HG02588 (cell line): ENCODE measurements around the gene C4orf54.

Experiments used
- ATAC-seq: cut with Tn5 transposase; IDR thresholded peaks from one replicate; pipeline ENCODE4 v1.9.1; 2021; ENCODE audit warnings: mild to moderate bottlenecking, moderate library complexity; ENCODE audit not compliant: unreplicated experiment

The C4orf54 gene

GRCh38 chr4:99657798-99658197, at the start of gene C4orf54:
Gene C4orf54, minus strand, starts transcription at chr4:99657828. Its CDS starts 3,180 bp downstream, at chr4:99654648.
- no peak for ATAC-seq

- no peak for ATAC-seq
Measured at GRCh38 chr4:99705891-99706290, 48.3 kb upstream of the C4orf54 start.

- no peak for ATAC-seq
Measured at GRCh38 chr4:99696801-99697200, 39.2 kb upstream of the C4orf54 start.

GRCh38 chr4:99693140-99693539, 35.5 kb upstream of the C4orf54 start:
- ATAC-seq: no peak

- ATAC-seq: no peak
Measured at GRCh38 chr4:99690990-99691389, 33.4 kb upstream of the C4orf54 start.

- no peak for ATAC-seq
Measured at GRCh38 chr4:99690472-99690871, 32.8 kb upstream of the C4orf54 start.

- ATAC-seq: no peak
Measured at GRCh38 chr4:99687120-99687519, 29.5 kb upstream of the C4orf54 start.

GRCh38 chr4:99685234-99685633, 27.6 kb upstream of the C4orf54 start:
- ATAC-seq: no peak

GRCh38 chr4:99683895-99684294, 26.3 kb upstream of the C4orf54 start:
- no peak for ATAC-seq

- ATAC-seq: no peak
Measured at GRCh38 chr4:99679976-99680375, 22.3 kb upstream of the C4orf54 start.

- ATAC-seq: no peak
Measured at GRCh38 chr4:99679204-99679603, 21.6 kb upstream of the C4orf54 start.

GRCh38 chr4:99677161-99677560, 19.5 kb upstream of the C4orf54 start:
- no peak for ATAC-seq

GRCh38 chr4:99670409-99671073, 12.9 kb upstream of the C4orf54 start:
- ATAC-seq: no peak

- ATAC-seq: no peak
Measured at GRCh38 chr4:99669084-99669483, 11.5 kb upstream of the C4orf54 start.

GRCh38 chr4:99668472-99668871, 10.8 kb upstream of the C4orf54 start:
- ATAC-seq: no peak

GRCh38 chr4:99665983-99666382, 8.4 kb upstream of the C4orf54 start:
- ATAC-seq: no peak

GRCh38 chr4:99664716-99665115, 7.1 kb upstream of the C4orf54 start:
- no peak for ATAC-seq

GRCh38 chr4:99661907-99662306, 4.3 kb upstream of the C4orf54 start:
- no peak for ATAC-seq

- no peak for ATAC-seq
Measured at GRCh38 chr4:99658666-99659065, 1.0 kb upstream of the C4orf54 start.

- no peak for ATAC-seq
Measured at GRCh38 chr4:99655308-99656081, 2.1 kb downstream of the C4orf54 start.

- no peak for ATAC-seq
Measured at GRCh38 chr4:99654361-99654761, 3.3 kb downstream of the C4orf54 start.

GRCh38 chr4:99653916-99654315, 3.7 kb downstream of the C4orf54 start:
- no peak for ATAC-seq
